Esophagus muscularis mucosa (tissue), 4 donors: ENCODE data around the gene RALY. TPM values are rescaled to one million over a fixed set of nuclear protein-coding genes. Genes with fewer than 3 reads are reported as not detected.

Experiments
- DNase-seq: peaks from one replicate; pipeline ENCODE4 v3.0.0-alpha.2; 2017; ENCODE audit errors: extremely low spot score
- H3K27ac ChIP-seq, 4 donors: fragments of 200-600 bp; sonication (generic); replicated peaks in 1 of 4; 1 replicate in 3 of 4; 2 replicates in 1 of 4; pipeline ENCODE4 v1.5.1; 2016 to 2019; ENCODE audit warnings: mild to moderate bottlenecking in 1 of 4
- H3K27me3 ChIP-seq, 4 donors: fragments of 200-600 bp; sonication (generic); one replicate each; pipeline versions ENCODE4 v1.5.1 to v1.6.0; 2016 to 2019
- H3K36me3 ChIP-seq, 4 donors: fragments of 200-600 bp; sonication (generic); one replicate each; pipeline ENCODE4 v1.5.1; 2016 to 2019
- H3K4me1 ChIP-seq, 4 donors: fragments of 200-600 bp; sonication (generic); one replicate each; pipeline ENCODE4 v1.5.1; 2016 to 2019
- H3K4me3 ChIP-seq, 4 donors: fragments of 200-600 bp; sonication (generic); 1 replicate in 2 of 4; 2 replicates in 2 of 4; pipeline ENCODE4 v1.5.1; 2016 to 2019; ENCODE audit warnings: mild to moderate bottlenecking in 4 of 4, moderate library complexity in 1 of 4
- H3K9me3 ChIP-seq, 4 donors: fragments of 200-600 bp; sonication (generic); 1 replicate in 3 of 4; 2 replicates in 1 of 4; pipeline ENCODE4 v1.5.1; 2016 to 2019
- CTCF ChIP-seq, 3 experiments: fragments of 200-600 bp in 2 of 3; fragments of 450-650 bp in 1 of 3; sonication (generic) in 2 of 3; IDR thresholded peaks; one replicate each; pipeline ENCODE4 v1.5.1; 2017 to 2019; ENCODE audit warnings: antibody characterized with exemption in 3 of 3, mild to moderate bottlenecking in 2 of 3, moderate library complexity in 1 of 3
- EP300 ChIP-seq: sonication (generic); formaldehyde crosslinking; IDR thresholded peaks from one replicate; pipeline ENCODE4 v1.6.1; 2017; ENCODE audit warnings: antibody characterized with exemption
- POLR2A ChIP-seq: fragments of 450-650 bp; IDR thresholded peaks from one replicate; pipeline ENCODE4 v1.6.1; 2017; ENCODE audit warnings: antibody characterized with exemption, moderate library complexity, mild to moderate bottlenecking, low read depth
- POLR2AphosphoS5 ChIP-seq, 2 donors: sonication (generic); formaldehyde crosslinking; IDR thresholded peaks; one replicate each; pipeline ENCODE4 v1.6.1; 2017; ENCODE audit warnings: antibody characterized with exemption in 2 of 2
- WGBS: methylation state at CpG from one replicate; pipeline ENCODE4 v1.1.5; 2018; 5-methylcytosine and 5-hydroxymethylcytosine counted together
- intact Hi-C: fragments of 100-400 bp; cut with DNase I; formaldehyde crosslinking; loops from one replicate; pipeline ENCODE4 v1.15.1; 2023
- total RNA-seq, 4 donors: library from RNA; depleted of rRNA; stranded (reverse); fragments of >200 nt; gene quantifications; one replicate each; pipeline versions ENCODE4 v1.1.0 to v1.2.1, GENCODE V29; 2016

The RALY gene
- total RNA-seq, 4 donors from 2014 or later: 114 to 121 (median 117) TPM

GRCh38 chr20:34110745-34111641 lies 117.3 kb downstream of the RALY start:
- TF ChIP-seq POLR2AphosphoS5 (IDR thresholded peaks at IDR 0.05): peak in 1 of 2 donors; percentile 16
- no peak for TF ChIP-seq POLR2A
- DNase-seq: no peak
- WGBS: 4% methylated on average over 22 of the region's 22 CpGs
- Histone ChIP-seq H3K4me1 (peaks cover 28 to 61% (median 58%) of the 10 kb centered on the region in 4 donors), H3K4me3 (peak overlapping the region; percentile 76 to 94 (median 92)), H3K27ac (peak overlapping the region; percentile 94 to 99 (median 96)), H3K9me3 (no peaks in the 10 kb centered on the region), H3K27me3 (no peaks in the 10 kb centered on the region), H3K36me3 (peaks cover 0 to 11% (median 7%) of the 10 kb centered on the region in 4 donors)
- intact Hi-C loops: no loop called here

- peak within 1 kb of the TSS; percentile 76 to 94 (median 92) for H3K4me3 ChIP-seq
- H3K36me3 ChIP-seq: peaks cover 0 to 10% (median 7%) of the 10 kb centered on the region in 4 donors
- no peaks in the 10 kb centered on the region for H3K27me3 ChIP-seq
- H3K9me3 ChIP-seq: no peaks in the 10 kb centered on the region
- H3K27ac ChIP-seq: peak within 1 kb of the TSS; percentile 94 to 99 (median 96)
- TF ChIP-seq EP300: no peak
- peak; percentile 94 for TF ChIP-seq POLR2A
- peak in 1 of 3 experiments; percentile 16 for TF ChIP-seq CTCF (IDR thresholded peaks at IDR 0.05)
- peak; percentile 99 for TF ChIP-seq POLR2AphosphoS5 (IDR thresholded peaks at IDR 0.05)
- DNase-seq: peak; percentile 99
- WGBS: under 1% methylated on average over 58 of the region's 81 CpGs
- intact Hi-C loops: no loop called here
- H3K4me1 ChIP-seq: peaks cover 28 to 51% (median 50%) of the 10 kb centered on the region in 4 donors
Measured at GRCh38 chr20:34111702-34112599, 118.2 kb downstream of the RALY start, which contains the start of gene EIF2S2. EIF2S2 (minus strand) TSS chr20:34112243; CDS start chr20:34112110, 133 bp downstream.

- Histone ChIP-seq H3K4me3 (peak overlapping the region; percentile 76 to 94 (median 92)), H3K4me1 (peaks cover 28 to 44% (median 43%) of the 10 kb centered on the region in 4 donors), H3K9me3 (no peaks in the 10 kb centered on the region), H3K27ac (peak overlapping the region; percentile 94 to 99 (median 96)), H3K27me3 (no peaks in the 10 kb centered on the region), H3K36me3 (peaks cover 0 to 10% (median 7%) of the 10 kb centered on the region in 4 donors)
- TF ChIP-seq POLR2A (no peak), EP300 (no peak), POLR2AphosphoS5 (IDR thresholded peaks at IDR 0.05) (no peak), CTCF (IDR thresholded peaks at IDR 0.05) (no peak)
- whole genome bisulfite sequencing: 2% methylated on average over 14 of the region's 18 CpGs
- intact Hi-C loops: no loop called here
- no peak for DNase-seq
Measured at GRCh38 chr20:34112600-34113101, 118.9 kb downstream of the RALY start.

GRCh38 chr20:34114809-34115208 lies 121.1 kb downstream of the RALY start:
- intact Hi-C loops: no loop called here
- TF ChIP-seq EP300 (no peak), CTCF (IDR thresholded peaks at IDR 0.05) (no peak), POLR2AphosphoS5 (IDR thresholded peaks at IDR 0.05) (no peak), POLR2A (no peak)
- Histone ChIP-seq H3K36me3 (no peaks in the 10 kb centered on the region), H3K4me3 (no peak overlapping the region), H3K9me3 (no peaks in the 10 kb centered on the region), H3K4me1 (peaks cover 12 to 23% (median 22%) of the 10 kb centered on the region in 4 donors), H3K27me3 (no peaks in the 10 kb centered on the region), H3K27ac (no peak overlapping the region)
- DNase-seq: no peak
- 81% methylated on average over 4 of the region's 4 CpGs for WGBS
